AG08395 (cell line): ENCODE results near the gene HIBADH.

Source experiments
- DNase-seq: peaks from one replicate; pipeline ENCODE4 v3.0.0; 2012; ENCODE audit warnings: mixed read lengths, low spot score

Gene HIBADH

DNA sequence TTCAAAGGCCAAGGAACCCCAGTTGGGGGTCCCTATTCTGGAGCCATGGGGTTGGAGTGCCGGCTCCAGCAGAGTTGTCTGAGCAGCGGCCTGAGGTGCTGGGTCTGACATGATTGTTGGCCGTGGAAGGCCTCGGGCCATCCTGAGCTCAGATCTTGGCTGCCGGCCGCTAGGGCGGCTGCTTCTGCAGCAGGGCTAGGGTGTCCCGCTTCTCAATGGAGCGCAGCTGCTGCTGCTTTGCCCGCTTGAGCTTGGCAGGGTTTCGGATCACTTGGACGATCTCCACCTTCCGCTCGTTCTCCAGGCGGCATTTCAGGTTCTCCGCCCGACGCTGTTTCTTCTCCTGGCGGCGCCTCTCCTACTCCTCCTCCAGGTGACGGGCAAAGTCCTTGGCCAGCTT, 171.1 kb downstream of the HIBADH start:
- no peak for DNase-seq

GRCh38 chr7:27487509-27487908, 175.2 kb downstream of the HIBADH start:
- DNase-seq = no peak

GRCh38 chr7:27484451-27484850, 178.2 kb downstream of the HIBADH start:
- no peak for DNase-seq

DNA sequence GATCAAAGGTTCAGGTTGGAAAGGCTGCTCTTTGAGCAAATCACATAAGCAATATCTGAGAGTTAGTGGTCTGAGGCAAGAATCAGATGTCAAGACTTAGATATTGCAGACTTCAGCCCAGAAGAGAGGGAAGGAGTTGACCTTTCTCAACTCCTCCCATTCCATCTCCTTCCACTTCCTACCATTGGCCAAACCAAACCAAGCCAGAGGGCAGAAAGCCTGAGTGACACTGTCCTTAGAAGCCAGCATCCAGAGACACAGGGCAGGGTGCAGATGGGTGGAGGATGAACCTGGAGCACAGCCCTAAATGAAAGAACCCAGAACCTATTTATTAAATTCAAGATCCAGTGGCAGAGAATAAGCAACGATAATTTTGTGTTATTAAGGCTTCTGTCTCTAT, 180.5 kb downstream of the HIBADH start:
- DNase-seq = no peak

- no peak for DNase-seq
These were observed 184.1 kb downstream of the HIBADH start for GRCh38 chr7:27478556-27478955.

DNA sequence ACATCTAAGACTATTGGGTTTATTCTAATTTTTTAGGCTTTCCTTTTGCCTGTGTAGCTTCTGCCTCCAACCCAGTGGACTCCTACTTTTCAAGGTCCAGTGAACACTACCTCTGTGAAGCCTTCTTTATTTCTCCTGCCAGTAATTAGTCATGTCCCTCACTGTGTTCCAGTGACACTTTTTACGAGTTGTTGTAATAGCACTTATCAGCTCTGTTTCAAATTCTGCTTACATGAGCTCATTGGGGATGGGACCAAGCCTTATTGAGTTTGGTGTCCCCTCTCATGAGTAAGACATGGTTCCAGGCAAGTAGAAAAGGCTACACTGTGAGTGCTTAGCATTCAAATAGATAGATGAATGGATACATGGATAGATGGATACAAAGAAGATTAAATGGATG, 184.6 kb downstream of the HIBADH start:
- DNase-seq = no peak

DNA sequence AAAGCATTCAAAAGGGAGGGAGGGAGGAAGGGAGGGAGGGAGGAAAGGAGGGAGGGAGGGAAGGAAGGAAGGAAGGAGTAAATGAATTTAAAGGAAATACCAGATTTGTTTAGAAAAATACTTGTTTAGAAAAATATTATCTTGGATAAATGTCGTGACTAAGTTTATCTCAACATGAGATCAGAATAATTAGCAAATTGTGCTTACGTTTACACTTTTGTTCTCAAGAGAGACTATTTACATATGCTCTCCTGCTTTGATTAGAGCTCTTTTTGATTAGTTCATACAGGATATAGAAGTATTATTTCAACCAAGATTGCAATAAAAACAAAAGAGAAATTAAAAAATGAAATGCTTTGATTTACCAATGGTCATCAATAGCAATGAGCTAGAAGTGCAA, 186.2 kb downstream of the HIBADH start:
- no peak for DNase-seq
